NT2/D1 (cell line): ENCODE results near the gene MTG1.

ENCODE experiments used
- SUZ12 ChIP-seq: IDR thresholded peaks from 2 replicates; pipeline ENCODE4 v1.6.1; 2011; ENCODE audit not compliant: insufficient read length, insufficient read depth; ENCODE audit errors: extremely low read depth
- YY1 ChIP-seq: IDR thresholded peaks from 2 replicates; pipeline ENCODE4 v1.6.1; 2011; ENCODE audit not compliant: insufficient read length, insufficient read depth

DNA sequence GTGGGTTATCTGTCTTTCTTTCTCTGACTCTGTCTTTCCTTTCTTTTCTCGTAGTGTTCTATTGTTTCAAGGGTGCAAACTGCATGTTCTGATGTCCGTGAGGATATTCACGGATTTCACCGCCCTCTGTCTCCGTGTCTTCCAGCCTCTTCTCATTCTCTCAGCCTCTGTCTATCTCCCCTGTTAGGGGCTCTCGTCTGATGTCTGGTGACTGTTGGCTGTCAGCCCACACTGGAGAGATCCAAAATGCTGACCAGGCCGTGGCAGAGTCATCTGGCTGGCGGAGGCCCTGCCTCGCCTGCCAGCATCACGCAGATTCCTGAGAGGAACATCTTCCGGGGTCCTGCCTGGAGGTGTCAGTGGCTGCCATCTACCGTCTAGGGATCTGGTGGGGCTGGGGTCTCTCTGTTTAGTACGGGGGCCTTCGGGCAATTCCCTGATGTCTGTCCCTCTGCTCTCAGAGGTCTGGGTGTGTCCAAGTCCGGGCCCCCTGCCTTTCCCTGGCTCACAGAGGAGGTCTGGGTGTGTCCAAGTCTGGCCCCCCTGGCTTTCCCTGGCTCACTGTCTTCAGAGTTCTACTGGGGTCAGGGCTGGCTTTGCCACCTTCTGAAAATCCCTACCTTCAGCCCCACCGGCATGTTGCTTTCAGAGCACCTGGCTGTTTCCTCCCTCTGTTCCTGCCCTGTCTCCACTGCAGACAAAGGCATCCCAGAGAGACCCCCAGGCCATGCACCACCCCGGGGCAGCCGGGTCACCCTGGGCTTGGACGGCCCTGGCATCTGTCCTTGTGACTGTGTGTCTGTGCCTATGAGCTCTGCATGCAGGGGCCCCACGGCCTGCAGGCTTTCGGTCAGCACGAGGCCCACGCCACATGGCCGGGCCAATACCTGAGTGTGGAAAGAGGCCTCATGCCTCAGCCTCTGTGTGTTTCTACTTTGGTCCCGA, 45.8 kb downstream of the MTG1 start:
- TF ChIP-seq SUZ12, result no peak
- no peak for TF ChIP-seq YY1
